ENCODE measurements around the gene SEPTIN7. TPM values are rescaled to one million over a fixed set of nuclear protein-coding genes. Genes with fewer than 3 reads are reported as not detected.

SEPTIN7 gene
- total RNA-seq, 1 experiment from 2014 or later: 140 TPM

GRCh38 chr7:35753761-35754603, 46.9 kb upstream of the SEPTIN7 start:
- no TSS peak for BruUV-seq (replicated peaks)
- no peak for ATAC-seq
- Histone ChIP-seq H3K4me3 (replicated peaks in 1 of 2; ENCODE audit: low read depth in 1 of 2, low read length in 2 of 2) (no peak overlapping the region), H3K27ac (ENCODE audit: low read depth, low read length) (no peak overlapping the region), H2AFZ (ENCODE audit: low read depth, low read length, poor library complexity, severe bottlenecking) (no peak overlapping the region), H3K27me3 (ENCODE audit: insufficient read depth, low read length) (no peaks in the 10 kb centered on the region), H3K4me2 (ENCODE audit: low read length) (no peak overlapping the region), H3K79me2 (ENCODE audit: insufficient read depth, low read length) (no peaks in the 10 kb centered on the region), H3K9me2 (ENCODE audit: insufficient read depth) (no peaks in the 10 kb centered on the region), H3K9ac (ENCODE audit: low read length) (no peak overlapping the region), H3K4me1 (ENCODE audit: control insufficient read depth in 1 of 2, insufficient read depth in 2 of 2, low read length in 2 of 2) (no peaks in the 10 kb centered on the region), H3K9me3 (ENCODE audit: control insufficient read depth in 1 of 2, insufficient read depth in 1 of 2, low read depth in 1 of 2, low read length in 2 of 2) (no peaks in the 10 kb centered on the region), H4K20me1 (ENCODE audit: insufficient read depth) (no peaks in the 10 kb centered on the region), H3K36me3 (ENCODE audit: control insufficient read depth in 1 of 2, insufficient read depth in 2 of 2, low read length in 2 of 2) (no peaks in the 10 kb centered on the region)
- ChIA-PET POLR2A (interaction anchor here (1.3 kb wide), 1 partner anchor 47 kb away, joined by 3 read pairs; the partner anchor contains the start of gene SEPTIN7), RAD21 (ENCODE audit: low non-redundant PET in 1 of 2, low total read pairs in 2 of 2, uncharacterized antibody in 2 of 2, unreplicated experiment in 2 of 2) (no interaction called here), CTCF (no interaction called here)
- intact Hi-C loops (cut with micrococcal nuclease): no loop called here
- TF ChIP-seq CTCF (IDR thresholded peaks at IDR 0.05 in 2 of 3, conservative IDR thresholded peaks at IDR 0.05 in 1 of 3; ENCODE audit: borderline replicate concordance in 1 of 3, insufficient read depth in 1 of 3, low read depth in 2 of 3, low read length in 2 of 3) (no peak), ZBTB33 (IDR thresholded peaks at IDR 0.05; ENCODE audit: extremely low read depth, insufficient replicate concordance, low read length) (no peak), ZFX (IDR thresholded peaks at IDR 0.05) (no peak), SIN3A (IDR thresholded peaks at IDR 0.05; ENCODE audit: low read depth) (no peak), JUND (IDR thresholded peaks at IDR 0.05) (no peak), YY1 (IDR thresholded peaks at IDR 0.05; ENCODE audit: extremely low read depth, insufficient replicate concordance, low read depth, low read length) (no peak), EZH2 (IDR thresholded peaks at IDR 0.05) (no peak), ATF3 (IDR thresholded peaks at IDR 0.05) (no peak), REST (IDR thresholded peaks at IDR 0.05; ENCODE audit: low read depth) (no peak), RAD21 (IDR thresholded peaks at IDR 0.05; ENCODE audit: low read depth) (no peak), CBX3 (IDR thresholded peaks at IDR 0.05; ENCODE audit: low read depth) (no peak), POLR2A (IDR thresholded peaks at IDR 0.05; ENCODE audit: borderline replicate concordance, extremely low read depth, insufficient read depth, insufficient read length) (no peak), EGR1 (IDR thresholded peaks at IDR 0.05; ENCODE audit: low read depth) (no peak), TCF7L2 (IDR thresholded peaks at IDR 0.05; ENCODE audit: borderline replicate concordance, extremely low read depth, insufficient read depth, insufficient read length) (no peak), SP1 (IDR thresholded peaks at IDR 0.05; ENCODE audit: low read depth) (no peak), SRF (IDR thresholded peaks at IDR 0.05; ENCODE audit: low read depth) (no peak), CEBPB (IDR thresholded peaks at IDR 0.05; ENCODE audit: low read depth) (no peak), EZH2phosphoT487 (IDR thresholded peaks at IDR 0.05; ENCODE audit: borderline replicate concordance) (no peak)
- DNase-seq (ENCODE audit: low read depth, low spot score): no peak

Measured in HCT116 (cell line).